NT2/D1 (cell line): ENCODE data around the gene PDCD4.

Source experiments
- DNase-seq: peaks from one replicate; pipeline ENCODE4 v3.0.0-alpha.2; 2011; ENCODE audit warnings: low read depth, low spot score
- H3K27me3 ChIP-seq: 2 replicates; pipeline ENCODE4 v1.6.0; 2011; ENCODE audit warnings: mild to moderate bottlenecking; ENCODE audit not compliant: insufficient read length, insufficient read depth
- H3K36me3 ChIP-seq: 2 replicates; pipeline ENCODE4 v1.6.1; 2011; ENCODE audit warnings: mild to moderate bottlenecking, low read length, mixed read lengths; ENCODE audit not compliant: insufficient read depth, insufficient read length
- H3K4me1 ChIP-seq: 2 replicates; pipeline ENCODE4 v1.5.1; 2011; ENCODE audit not compliant: insufficient read depth, insufficient read length
- H3K4me3 ChIP-seq: 2 replicates; pipeline ENCODE4 v1.5.1; 2011; ENCODE audit warnings: low read depth; ENCODE audit not compliant: insufficient read length
- H3K9ac ChIP-seq: 2 replicates; pipeline ENCODE4 v1.6.0; 2011; ENCODE audit warnings: low read depth; ENCODE audit not compliant: insufficient read length
- H3K9me3 ChIP-seq: 2 replicates; pipeline ENCODE4 v1.5.1; 2011; ENCODE audit warnings: mild to moderate bottlenecking, low read length; ENCODE audit not compliant: insufficient read depth
- SUZ12 ChIP-seq: IDR thresholded peaks from 2 replicates; pipeline ENCODE4 v1.6.1; 2011; ENCODE audit not compliant: insufficient read length, insufficient read depth; ENCODE audit errors: extremely low read depth
- YY1 ChIP-seq: IDR thresholded peaks from 2 replicates; pipeline ENCODE4 v1.6.1; 2011; ENCODE audit not compliant: insufficient read length, insufficient read depth
- ZNF274 ChIP-seq: IDR thresholded peaks from 2 replicates; pipeline ENCODE4 v1.6.1; 2011; ENCODE audit warnings: mild to moderate bottlenecking, low read depth, low read length

The PDCD4 gene

DNA sequence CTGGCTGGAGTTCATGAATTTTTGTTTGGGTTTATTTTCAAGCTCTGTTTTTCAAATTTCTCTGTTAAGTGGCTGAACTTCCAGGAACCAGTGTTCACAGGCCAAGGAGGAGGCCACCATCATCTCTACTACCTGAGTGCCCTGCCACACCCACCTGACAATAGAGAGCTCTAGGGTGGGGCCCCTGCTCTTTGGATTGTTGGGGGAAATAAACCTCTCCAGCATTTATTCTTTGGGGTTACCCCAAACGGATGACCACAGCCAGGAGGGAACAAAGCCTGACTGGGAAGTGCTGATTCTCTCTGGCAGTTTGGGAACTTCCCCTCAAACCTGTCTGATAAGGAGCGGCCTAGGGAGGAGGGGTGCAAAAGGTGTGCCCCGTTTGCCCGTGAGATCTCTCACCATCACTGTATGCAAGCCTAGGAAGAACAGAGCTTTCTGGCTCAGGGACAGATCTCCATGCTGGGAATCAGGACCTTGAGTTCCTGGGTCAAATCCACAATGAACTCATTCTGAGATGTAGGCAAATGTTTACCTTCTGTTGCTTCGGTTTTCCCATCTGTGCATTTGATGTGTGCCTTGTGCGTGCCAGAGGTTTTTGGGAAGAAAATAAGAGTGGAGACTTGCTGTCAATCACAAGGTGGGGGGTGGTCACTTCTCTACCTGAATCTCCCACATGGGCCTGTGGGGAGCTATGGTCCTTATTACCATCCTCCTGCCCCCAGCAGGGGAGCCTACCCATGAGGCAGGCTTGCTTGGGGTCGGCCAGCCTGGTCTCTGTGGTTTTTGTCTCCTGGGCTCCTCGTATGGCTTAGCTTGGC is 27.7 kb upstream of the PDCD4 start:
- no peak overlapping the region for H3K9ac ChIP-seq
- H3K4me1 ChIP-seq, result no peaks in the 10 kb centered on the region
- H3K27me3 ChIP-seq, result no peaks in the 10 kb centered on the region
- no peak for DNase-seq
- no peak for TF ChIP-seq SUZ12
- no peak for TF ChIP-seq YY1
- no peak for TF ChIP-seq ZNF274
- H3K36me3 ChIP-seq, result no peaks in the 10 kb centered on the region
- no peak overlapping the region for H3K4me3 ChIP-seq
- no peaks in the 10 kb centered on the region for H3K9me3 ChIP-seq

DNA sequence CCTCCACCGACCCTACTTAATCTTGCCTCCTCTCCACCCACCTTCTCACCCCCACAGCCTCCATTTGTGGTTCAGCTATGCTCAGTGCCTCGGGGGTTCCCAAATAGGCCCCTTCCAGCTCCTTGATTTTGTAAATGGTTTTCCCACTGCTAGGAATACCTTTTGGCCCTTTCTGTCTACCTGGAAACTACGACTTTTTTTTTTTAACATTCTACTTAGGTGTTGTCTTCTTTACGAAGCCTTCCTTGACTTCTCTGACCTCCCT is 27.2 kb upstream of the PDCD4 start:
- Histone ChIP-seq H3K9ac (no peak overlapping the region), H3K36me3 (no peaks in the 10 kb centered on the region), H3K4me3 (no peak overlapping the region), H3K27me3 (no peaks in the 10 kb centered on the region), H3K9me3 (no peaks in the 10 kb centered on the region), H3K4me1 (no peaks in the 10 kb centered on the region)
- no peak for DNase-seq
- TF ChIP-seq YY1 (no peak), SUZ12 (no peak), ZNF274 (no peak)

DNA sequence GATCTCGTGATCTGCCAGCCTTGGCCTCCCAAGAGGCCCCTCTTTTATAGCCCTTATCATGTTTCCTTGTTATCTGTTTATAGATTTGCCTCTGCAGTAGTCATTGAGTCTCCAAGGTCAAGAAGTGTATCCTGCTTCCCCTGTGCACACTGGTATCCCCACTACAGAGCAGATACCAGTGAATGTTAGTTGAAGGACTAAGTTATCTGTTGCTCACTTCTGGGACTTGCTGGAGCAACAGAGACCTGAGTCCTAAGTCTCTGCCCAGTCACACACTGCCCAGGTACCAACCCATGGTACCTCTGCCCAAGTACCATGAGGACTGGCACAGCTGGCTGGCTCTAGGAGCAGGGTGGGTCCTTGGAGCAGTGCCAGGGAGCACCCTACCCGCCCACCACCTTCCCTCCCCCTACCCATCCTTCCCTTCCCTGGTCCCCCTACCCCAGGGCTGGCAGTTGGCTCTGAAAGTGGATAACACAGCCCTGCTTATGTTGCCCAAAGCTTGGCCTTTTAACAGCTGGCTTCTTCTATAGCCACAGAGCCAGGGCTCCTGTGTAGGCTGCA is 26.5 kb upstream of the PDCD4 start:
- TF ChIP-seq SUZ12 (no peak), ZNF274 (no peak), YY1 (no peak)
- Histone ChIP-seq H3K4me3 (no peak overlapping the region), H3K9ac (no peak overlapping the region), H3K4me1 (no peaks in the 10 kb centered on the region), H3K36me3 (no peaks in the 10 kb centered on the region), H3K27me3 (no peaks in the 10 kb centered on the region), H3K9me3 (no peaks in the 10 kb centered on the region)
- DNase-seq, result no peak

DNA sequence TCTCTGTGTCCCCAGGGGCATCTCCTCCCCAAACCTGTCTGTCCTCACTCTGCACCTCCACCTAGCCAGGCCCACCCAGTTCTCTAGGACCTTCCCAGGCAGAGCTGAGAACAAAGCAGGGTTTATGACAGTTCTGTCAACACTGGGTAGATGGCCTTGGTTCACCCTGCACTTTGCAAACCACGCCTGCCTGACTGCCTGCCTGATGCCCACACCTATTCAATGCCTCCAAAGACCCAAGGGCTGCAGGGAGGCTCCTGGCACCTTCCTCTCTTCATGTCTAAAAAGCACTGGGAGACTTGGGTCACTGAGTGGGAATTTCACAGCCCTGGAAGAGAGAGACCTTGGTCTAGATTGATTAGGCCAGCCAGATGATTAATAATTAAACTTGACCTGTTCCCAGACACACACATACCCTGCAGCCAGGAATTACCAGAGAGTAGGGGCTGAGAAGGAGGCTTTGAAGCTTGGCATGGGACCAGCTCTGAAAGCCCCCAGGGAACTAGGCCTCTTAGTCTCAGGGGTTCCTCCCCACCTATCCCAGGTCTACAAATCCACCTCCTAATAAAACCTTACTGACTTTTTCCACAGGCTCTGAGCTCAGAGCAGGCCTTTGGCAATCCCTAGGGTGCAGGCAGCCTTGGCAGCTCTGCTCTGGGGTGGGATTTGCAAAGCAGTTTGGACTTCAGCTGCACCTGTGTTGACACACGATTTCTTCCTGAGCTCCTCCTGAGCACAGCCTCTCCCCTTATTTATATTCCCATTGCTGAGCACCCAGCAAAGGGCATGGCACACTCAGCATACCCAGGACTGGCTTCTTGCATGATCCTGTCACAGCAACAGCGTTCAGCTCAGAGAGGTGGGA is 25.7 kb upstream of the PDCD4 start:
- Histone ChIP-seq H3K4me1 (no peaks in the 10 kb centered on the region), H3K4me3 (no peak overlapping the region), H3K9me3 (no peaks in the 10 kb centered on the region), H3K9ac (no peak overlapping the region), H3K36me3 (no peaks in the 10 kb centered on the region), H3K27me3 (no peaks in the 10 kb centered on the region)
- no peak for TF ChIP-seq ZNF274
- TF ChIP-seq YY1, result no peak
- no peak for TF ChIP-seq SUZ12
- no peak for DNase-seq

DNA sequence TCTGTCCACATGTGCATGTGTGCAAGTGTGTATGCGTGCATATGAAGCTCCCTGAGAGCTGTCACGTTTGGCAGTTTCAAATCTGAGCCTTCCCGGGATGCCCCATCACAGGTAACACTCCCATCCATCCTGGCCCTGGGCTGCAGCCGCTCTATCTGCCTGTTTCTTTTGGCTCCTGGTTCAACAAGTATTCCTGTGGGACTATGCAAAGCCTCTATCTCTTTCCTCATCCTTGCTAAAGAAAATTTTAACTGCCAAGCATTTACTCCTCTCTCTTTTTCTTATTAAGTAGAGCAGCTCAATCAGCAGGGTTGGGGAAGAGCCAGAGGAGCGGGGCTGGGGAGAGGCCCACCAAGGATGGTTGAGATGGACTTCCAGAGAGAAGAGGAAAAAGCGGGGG is 24.4 kb upstream of the PDCD4 start:
- Histone ChIP-seq H3K9me3 (no peaks in the 10 kb centered on the region), H3K4me1 (peaks cover 3% of the 10 kb centered on the region), H3K4me3 (no peak overlapping the region), H3K36me3 (no peaks in the 10 kb centered on the region), H3K9ac (no peak overlapping the region), H3K27me3 (no peaks in the 10 kb centered on the region)
- no peak for DNase-seq
- TF ChIP-seq ZNF274, result no peak
- TF ChIP-seq SUZ12, result no peak
- TF ChIP-seq YY1, result no peak

DNA sequence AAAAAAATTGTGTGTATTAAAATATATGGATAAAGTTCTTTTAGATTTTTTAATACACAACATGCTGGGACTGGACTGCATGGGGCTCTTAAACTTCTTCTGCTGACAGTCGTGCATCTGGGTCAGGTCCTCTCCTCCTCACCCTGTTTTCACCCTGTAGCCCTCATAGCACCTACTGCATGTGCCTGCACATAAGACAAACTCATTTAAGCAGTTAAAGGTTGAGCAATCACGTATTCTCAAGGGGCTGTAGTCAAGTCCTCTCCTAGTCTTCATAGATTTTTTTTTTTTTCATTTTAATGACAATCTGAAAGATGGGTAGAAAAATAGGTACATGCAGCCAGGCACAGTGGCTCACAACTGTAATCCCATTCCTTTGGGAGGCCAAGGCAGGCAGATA is 23.6 kb upstream of the PDCD4 start:
- Histone ChIP-seq H3K36me3 (no peaks in the 10 kb centered on the region), H3K4me3 (no peak overlapping the region), H3K27me3 (no peaks in the 10 kb centered on the region), H3K4me1 (peaks cover 3% of the 10 kb centered on the region), H3K9ac (no peak overlapping the region), H3K9me3 (no peaks in the 10 kb centered on the region)
- DNase-seq, result no peak
- TF ChIP-seq YY1 (no peak), ZNF274 (no peak), SUZ12 (no peak)

DNA sequence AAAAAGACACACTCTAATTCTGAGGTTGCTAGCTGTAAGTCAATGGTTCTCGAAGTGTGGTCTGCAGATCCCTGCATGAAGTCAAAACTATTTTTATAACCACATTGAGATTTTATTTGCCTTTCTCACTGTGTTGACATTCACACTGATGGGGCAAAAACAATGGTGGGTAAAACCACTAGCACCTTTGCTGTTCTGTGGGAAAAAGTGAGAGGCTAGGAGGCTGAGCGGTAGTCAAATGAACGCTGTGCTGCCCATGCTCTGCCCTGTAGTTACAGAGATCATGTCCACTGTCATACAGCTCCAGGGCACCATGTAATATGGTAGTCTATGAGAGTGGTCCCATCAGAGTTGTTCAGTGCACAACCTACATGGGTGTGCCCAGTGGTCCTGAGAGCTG is 21.6 kb upstream of the PDCD4 start:
- DNase-seq, result no peak
- Histone ChIP-seq H3K9ac (no peak overlapping the region), H3K27me3 (no peaks in the 10 kb centered on the region), H3K4me1 (peaks cover 3% of the 10 kb centered on the region), H3K9me3 (no peaks in the 10 kb centered on the region), H3K36me3 (no peaks in the 10 kb centered on the region), H3K4me3 (no peak overlapping the region)
- TF ChIP-seq YY1, result no peak
- no peak for TF ChIP-seq SUZ12
- TF ChIP-seq ZNF274, result no peak
